ENCODE measurements around the gene FLNB. TPM values are rescaled to one million over a fixed set of nuclear protein-coding genes. Genes with fewer than 3 reads are reported as not detected.
"Not testable (repeated sequence)": the region's sequence is repeated elsewhere in the genome, so short reads cannot be mapped to it uniquely, and the experiment has no call there.

FLNB gene
- total RNA-seq, 1 donor, result 274 TPM

GRCh38 chr3:58200846-58201355 is 192.7 kb downstream of the FLNB start:
- H3K4me3 ChIP-seq (ENCODE audit: insufficient read depth, low read length), result no peak overlapping the region
- DNase-seq (ENCODE audit: insufficient read length, low spot score, missing footprints), result peak; percentile 57
- H3K9me3 ChIP-seq (ENCODE audit: low read depth, low read length), result no peaks in the 10 kb centered on the region
- TF ChIP-seq, protein P1, sequence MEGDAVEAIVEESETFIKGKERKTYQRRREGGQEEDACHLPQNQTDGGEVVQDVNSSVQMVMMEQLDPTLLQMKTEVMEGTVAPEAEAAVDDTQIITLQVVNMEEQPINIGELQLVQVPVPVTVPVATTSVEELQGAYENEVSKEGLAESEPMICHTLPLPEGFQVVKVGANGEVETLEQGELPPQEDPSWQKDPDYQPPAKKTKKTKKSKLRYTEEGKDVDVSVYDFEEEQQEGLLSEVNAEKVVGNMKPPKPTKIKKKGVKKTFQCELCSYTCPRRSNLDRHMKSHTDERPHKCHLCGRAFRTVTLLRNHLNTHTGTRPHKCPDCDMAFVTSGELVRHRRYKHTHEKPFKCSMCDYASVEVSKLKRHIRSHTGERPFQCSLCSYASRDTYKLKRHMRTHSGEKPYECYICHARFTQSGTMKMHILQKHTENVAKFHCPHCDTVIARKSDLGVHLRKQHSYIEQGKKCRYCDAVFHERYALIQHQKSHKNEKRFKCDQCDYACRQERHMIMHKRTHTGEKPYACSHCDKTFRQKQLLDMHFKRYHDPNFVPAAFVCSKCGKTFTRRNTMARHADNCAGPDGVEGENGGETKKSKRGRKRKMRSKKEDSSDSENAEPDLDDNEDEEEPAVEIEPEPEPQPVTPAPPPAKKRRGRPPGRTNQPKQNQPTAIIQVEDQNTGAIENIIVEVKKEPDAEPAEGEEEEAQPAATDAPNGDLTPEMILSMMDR (IDR thresholded peaks at IDR 0.05; ENCODE audit: extremely low read depth, low read depth, low read length), result no peak
- no peaks in the 10 kb centered on the region for H3K79me2 ChIP-seq (ENCODE audit: insufficient read depth, low read length)
- H3K36me3 ChIP-seq (ENCODE audit: insufficient read depth, low read length), result no peaks in the 10 kb centered on the region
- H4K20me1 ChIP-seq (ENCODE audit: insufficient read depth, low read length), result no peaks in the 10 kb centered on the region
- H3K27ac ChIP-seq (ENCODE audit: low read depth, low read length), result no peak overlapping the region
- H2AFZ ChIP-seq (ENCODE audit: low read length), result no peak overlapping the region
- no peak overlapping the region for H3K4me2 ChIP-seq (ENCODE audit: insufficient read depth, low read length)
- no peaks in the 10 kb centered on the region for H3K4me1 ChIP-seq (ENCODE audit: insufficient read depth, low read length)
- H3K27me3 ChIP-seq (ENCODE audit: insufficient read depth, low read length), result no peaks in the 10 kb centered on the region

DNA sequence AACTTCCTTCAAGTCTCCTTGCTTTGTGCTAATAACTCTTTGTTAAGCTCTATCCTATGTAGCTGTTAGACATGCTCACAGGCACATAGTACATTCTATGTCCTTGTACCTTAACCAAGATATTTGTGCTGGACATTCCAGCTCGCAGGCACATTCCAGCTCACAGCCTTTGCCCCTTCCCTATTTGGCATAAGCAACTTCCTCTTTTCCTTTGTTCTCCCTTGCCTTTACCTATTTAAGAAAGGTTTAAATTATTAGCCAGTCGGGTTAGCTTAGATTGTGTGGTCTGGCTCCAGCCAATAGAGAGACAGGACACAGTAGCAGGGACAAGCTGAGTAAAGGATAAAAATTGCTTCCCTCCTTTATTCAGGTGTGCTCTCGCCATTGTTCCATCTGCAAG is 193.2 kb downstream of the FLNB start:
- H3K4me3 ChIP-seq (ENCODE audit: insufficient read depth, low read length); H2AFZ ChIP-seq (ENCODE audit: low read length); H3K9me3 ChIP-seq (ENCODE audit: low read depth, low read length); H3K27me3 ChIP-seq (ENCODE audit: insufficient read depth, low read length); H3K4me2 ChIP-seq (ENCODE audit: insufficient read depth, low read length); H4K20me1 ChIP-seq (ENCODE audit: insufficient read depth, low read length); DNase-seq (ENCODE audit: insufficient read length, low spot score, missing footprints); H3K4me1 ChIP-seq (ENCODE audit: insufficient read depth, low read length); H3K36me3 ChIP-seq (ENCODE audit: insufficient read depth, low read length); H3K27ac ChIP-seq (ENCODE audit: low read depth, low read length); H3K79me2 ChIP-seq (ENCODE audit: insufficient read depth, low read length): not testable (repeated sequence)

GRCh38 chr3:58202917-58203360 is 194.7 kb downstream of the FLNB start:
- no peak overlapping the region for H3K4me2 ChIP-seq (ENCODE audit: insufficient read depth, low read length)
- no peaks in the 10 kb centered on the region for H3K27me3 ChIP-seq (ENCODE audit: insufficient read depth, low read length)
- peaks cover 10% of the 10 kb centered on the region for H3K4me1 ChIP-seq (ENCODE audit: insufficient read depth, low read length)
- no peaks in the 10 kb centered on the region for H4K20me1 ChIP-seq (ENCODE audit: insufficient read depth, low read length)
- H3K79me2 ChIP-seq (ENCODE audit: insufficient read depth, low read length), result no peaks in the 10 kb centered on the region
- no peak overlapping the region for H3K4me3 ChIP-seq (ENCODE audit: insufficient read depth, low read length)
- no peak overlapping the region for H2AFZ ChIP-seq (ENCODE audit: low read length)
- no peak overlapping the region for H3K27ac ChIP-seq (ENCODE audit: low read depth, low read length)
- no peak for DNase-seq (ENCODE audit: insufficient read length, low spot score, missing footprints)
- no peaks in the 10 kb centered on the region for H3K36me3 ChIP-seq (ENCODE audit: insufficient read depth, low read length)
- no peaks in the 10 kb centered on the region for H3K9me3 ChIP-seq (ENCODE audit: low read depth, low read length)
- TF ChIP-seq, protein P1 (IDR thresholded peaks at IDR 0.05; ENCODE audit: extremely low read depth, low read depth, low read length), result no peak

GRCh38 chr3:58203541-58203940 is 195.3 kb downstream of the FLNB start:
- Histone ChIP-seq H4K20me1 (ENCODE audit: insufficient read depth, low read length) (no peaks in the 10 kb centered on the region), H3K27ac (ENCODE audit: low read depth, low read length) (no peak overlapping the region), H3K4me1 (ENCODE audit: insufficient read depth, low read length) (peaks cover 10% of the 10 kb centered on the region), H3K4me2 (ENCODE audit: insufficient read depth, low read length) (no peak overlapping the region), H3K36me3 (ENCODE audit: insufficient read depth, low read length) (no peaks in the 10 kb centered on the region), H3K9me3 (ENCODE audit: low read depth, low read length) (no peaks in the 10 kb centered on the region), H3K27me3 (ENCODE audit: insufficient read depth, low read length) (no peaks in the 10 kb centered on the region), H3K79me2 (ENCODE audit: insufficient read depth, low read length) (no peaks in the 10 kb centered on the region), H3K4me3 (ENCODE audit: insufficient read depth, low read length) (no peak overlapping the region), H2AFZ (ENCODE audit: low read length) (no peak overlapping the region)
- TF ChIP-seq, protein P1 (IDR thresholded peaks at IDR 0.05; ENCODE audit: extremely low read depth, low read depth, low read length), result no peak
- DNase-seq (ENCODE audit: insufficient read length, low spot score, missing footprints), result no peak
